ES-I3 (cell line): Measurements from ENCODE around the gene RPS6KA2.

Experiments used
- H3K36me3 ChIP-seq: 2 replicates; pipeline ENCODE4 v1.6.1; 2013; ENCODE audit warnings: mild to moderate bottlenecking, low read length, control low read depth, moderate library complexity; ENCODE audit not compliant: insufficient read depth
- H3K4me1 ChIP-seq: 2 replicates; pipeline ENCODE4 v1.6.1; 2013; ENCODE audit warnings: mild to moderate bottlenecking, control low read depth, low read length; ENCODE audit not compliant: insufficient read depth
- H3K9ac ChIP-seq: 2 replicates; pipeline ENCODE4 v1.6.1; 2013; ENCODE audit warnings: low read depth, mild to moderate bottlenecking, low read length, moderate library complexity
- H3K9me3 ChIP-seq: 2 replicates; pipeline ENCODE4 v1.6.1; 2013; ENCODE audit warnings: mild to moderate bottlenecking, low read length, moderate library complexity; ENCODE audit not compliant: control insufficient read depth, insufficient read depth

Gene RPS6KA2

GRCh38 chr6:166465003-166465399, 162.1 kb downstream of the RPS6KA2 start:
- Histone ChIP-seq H3K36me3 (no peaks in the 10 kb centered on the region), H3K9me3 (no peaks in the 10 kb centered on the region), H3K4me1 (no peaks in the 10 kb centered on the region), H3K9ac (no peak overlapping the region)

GRCh38 chr6:166464068-166465002, 162.7 kb downstream of the RPS6KA2 start:
- no peaks in the 10 kb centered on the region for H3K4me1 ChIP-seq
- H3K9me3 ChIP-seq = no peaks in the 10 kb centered on the region
- no peaks in the 10 kb centered on the region for H3K36me3 ChIP-seq
- no peak overlapping the region for H3K9ac ChIP-seq

GRCh38 chr6:166463359-166464067, 163.5 kb downstream of the RPS6KA2 start:
- H3K9me3 ChIP-seq = no peaks in the 10 kb centered on the region
- H3K9ac ChIP-seq = no peak overlapping the region
- no peaks in the 10 kb centered on the region for H3K36me3 ChIP-seq
- H3K4me1 ChIP-seq = no peaks in the 10 kb centered on the region

GRCh38 chr6:166462461-166463135, 164.5 kb downstream of the RPS6KA2 start:
- Histone ChIP-seq H3K9me3 (peaks cover 4% of the 10 kb centered on the region; the same call in 1 of the 2 replicates), H3K36me3 (peaks cover 4% of the 10 kb centered on the region), H3K9ac (no peak overlapping the region), H3K4me1 (no peaks in the 10 kb centered on the region)

- Histone ChIP-seq H3K9ac (no peak overlapping the region), H3K36me3 (peaks cover 4% of the 10 kb centered on the region), H3K4me1 (no peaks in the 10 kb centered on the region), H3K9me3 (peaks cover 4% of the 10 kb centered on the region; the same call in 1 of the 2 replicates)
Measured at GRCh38 chr6:166461821-166462460, 165.1 kb downstream of the RPS6KA2 start.

GRCh38 chr6:166460473-166461437, 166.3 kb downstream of the RPS6KA2 start:
- H3K36me3 ChIP-seq = peaks cover 4% of the 10 kb centered on the region
- H3K4me1 ChIP-seq = no peaks in the 10 kb centered on the region
- no peak overlapping the region for H3K9ac ChIP-seq
- peaks cover 4% of the 10 kb centered on the region; the same call in 1 of the 2 replicates for H3K9me3 ChIP-seq

GRCh38 chr6:166459906-166460305, 167.1 kb downstream of the RPS6KA2 start:
- Histone ChIP-seq H3K9ac (no peak overlapping the region), H3K4me1 (no peaks in the 10 kb centered on the region), H3K36me3 (peaks cover 4% of the 10 kb centered on the region), H3K9me3 (peaks cover 4% of the 10 kb centered on the region; the same call in 1 of the 2 replicates)

- Histone ChIP-seq H3K36me3 (peaks cover 4% of the 10 kb centered on the region), H3K4me1 (no peaks in the 10 kb centered on the region)
Measured at GRCh38 chr6:166459272-166459671, 167.8 kb downstream of the RPS6KA2 start.

GRCh38 chr6:166456395-166457156, 170.5 kb downstream of the RPS6KA2 start:
- Histone ChIP-seq H3K9me3 (peaks cover 4% of the 10 kb centered on the region; the same call in 1 of the 2 replicates), H3K4me1 (no peaks in the 10 kb centered on the region), H3K36me3 (peaks cover 4% of the 10 kb centered on the region), H3K9ac (no peak overlapping the region)

More at GRCh38 chr6:166459272-166459671, 167.8 kb downstream of the RPS6KA2 start:
- H3K9me3 ChIP-seq = peaks cover 4% of the 10 kb centered on the region; the same call in 1 of the 2 replicates
- no peak overlapping the region for H3K9ac ChIP-seq

GRCh38 chr6:166454692-166455515, 172.1 kb downstream of the RPS6KA2 start:
- Histone ChIP-seq H3K4me1 (no peaks in the 10 kb centered on the region), H3K9ac (no peak overlapping the region), H3K36me3 (peaks cover 4% of the 10 kb centered on the region), H3K9me3 (peaks cover 4% of the 10 kb centered on the region; the same call in 1 of the 2 replicates)

GRCh38 chr6:166453651-166454050, 173.4 kb downstream of the RPS6KA2 start:
- Histone ChIP-seq H3K36me3 (peaks cover 4% of the 10 kb centered on the region), H3K4me1 (no peaks in the 10 kb centered on the region), H3K9me3 (peaks cover 4% of the 10 kb centered on the region; the same call in 1 of the 2 replicates), H3K9ac (no peak overlapping the region)
